Panc1 (cell line): Measurements from ENCODE around the gene ANTXR1. TPM values are rescaled to one million over a fixed set of nuclear protein-coding genes. Genes with fewer than 3 reads are reported as not detected.

Experiments used
- ATAC-seq: fragments of 200-7000 bp; cut with Tn5 transposase; 2 replicates; pipeline ENCODE4 v1.9.1; 2020; ENCODE audit warnings: mild to moderate bottlenecking, moderate library complexity
- BruUV-seq: library from RNA; stranded (reverse); fragments of 400-500 nt; replicated peaks from 2 replicates; lab custom pipeline; 2021; lab: Mats Ljungman, UMichigan
- CTCF ChIA-PET: fragments of 300-600 bp; sonication (Branson Sonifier 250); formaldehyde crosslinking; loops from one replicate; lab custom pipeline; 2022; ENCODE audit warnings: antibody characterized with exemption; lab: Charles Lee
- POLR2A ChIA-PET: fragments of 300-600 bp; sonication (Branson Sonifier 250); formaldehyde crosslinking; loops from one replicate; lab custom pipeline; 2022; ENCODE audit warnings: antibody characterized with exemption; lab: Charles Lee
- DNase-seq: peaks from one replicate; pipeline ENCODE4 v3.0.0-alpha.2; 2010; ENCODE audit warnings: low read depth, low spot score
- H3K27ac ChIP-seq: 2 replicates; pipeline ENCODE4 v1.5.1; 2011; ENCODE audit warnings: mild to moderate bottlenecking, low read length, inconsistent platforms
- H3K27me3 ChIP-seq: fragments of 200-500 bp; sonication (Bioruptor generic); 2 replicates; pipeline ENCODE4 v1.6.0; 2014; ENCODE audit warnings: low read length, inconsistent platforms; ENCODE audit not compliant: control insufficient read depth, insufficient read depth
- H3K36me3 ChIP-seq: fragments of 200-500 bp; sonication (Bioruptor generic); 2 replicates; pipeline ENCODE4 v1.5.1; 2014; ENCODE audit warnings: inconsistent platforms, mild to moderate bottlenecking, low read length, moderate library complexity; ENCODE audit not compliant: control insufficient read depth, insufficient read depth
- H3K4me1 ChIP-seq: 2 replicates; pipeline ENCODE4 v1.5.1; 2011; ENCODE audit warnings: inconsistent platforms, mild to moderate bottlenecking, low read length, moderate library complexity; ENCODE audit not compliant: control insufficient read depth, insufficient read depth
- H3K4me3 ChIP-seq, 2 experiments: 2 replicates each; pipeline ENCODE4 v1.5.1; 2011 to 2012; ENCODE audit warnings: low read depth in 2 of 2, low read length in 2 of 2, mild to moderate bottlenecking in 2 of 2, inconsistent platforms in 1 of 2, moderate library complexity in 1 of 2
- H3K9me3 ChIP-seq: fragments of 200-500 bp; sonication (Bioruptor generic); 2 replicates; pipeline ENCODE4 v1.5.1; 2014; ENCODE audit warnings: low read depth, mild to moderate bottlenecking, inconsistent platforms, low read length, moderate library complexity; ENCODE audit not compliant: control insufficient read depth, insufficient read depth
- POLR2AphosphoS5 ChIP-seq: IDR thresholded peaks from 2 replicates; pipeline ENCODE4 v1.6.1; 2012; ENCODE audit warnings: mild to moderate bottlenecking, low read depth, low read length, moderate library complexity
- SIN3A ChIP-seq: IDR thresholded peaks from 2 replicates; pipeline ENCODE4 v1.6.1; 2012; ENCODE audit warnings: low read depth, mild to moderate bottlenecking, low read length, moderate library complexity, borderline replicate concordance; ENCODE audit not compliant: insufficient read depth
- TCF7L2 ChIP-seq: IDR thresholded peaks from 2 replicates; pipeline ENCODE4 v1.6.1; 2011; ENCODE audit warnings: mild to moderate bottlenecking, low read depth, low read length, inconsistent platforms
- in situ Hi-C: cut with HindIII; loops from 2 replicates; pipeline ENCODE4 v1.10.0; 2016; ENCODE audit warnings: low sequenced_read_pairs, low pct_unique_long_range_greater_than_20kb
- intact Hi-C: fragments of 100-400 bp; cut with micrococcal nuclease; formaldehyde crosslinking; loops from one replicate; pipeline ENCODE4 v1.10.0; 2022; ENCODE audit not compliant: unreplicated experiment
- total RNA-seq: library from RNA; stranded (reverse); gene quantifications from one replicate; pipeline ENCODE4 v1.2.1, GENCODE V29; 2021; ENCODE audit not compliant: unreplicated experiment
- TF ChIP-seq, protein P1 (sequence below): fragments of 450-650 bp; IDR thresholded peaks from 2 replicates; pipeline ENCODE4 v1.5.1; 2017; ENCODE audit warnings: mild to moderate bottlenecking
- TF ChIP-seq, protein P2 (sequence below), 2 experiments: IDR thresholded peaks; 2 replicates each; pipeline ENCODE4 v1.6.1; 2011 to 2012; ENCODE audit warnings: low read depth in 2 of 2, control low read depth in 1 of 2, low read length in 1 of 2, mild to moderate bottlenecking in 1 of 2, moderate library complexity in 1 of 2; ENCODE audit not compliant: insufficient read depth in 1 of 2

The ANTXR1 gene
- total RNA-seq, 1 experiment from 2014 or later, result 132 TPM

DNA sequence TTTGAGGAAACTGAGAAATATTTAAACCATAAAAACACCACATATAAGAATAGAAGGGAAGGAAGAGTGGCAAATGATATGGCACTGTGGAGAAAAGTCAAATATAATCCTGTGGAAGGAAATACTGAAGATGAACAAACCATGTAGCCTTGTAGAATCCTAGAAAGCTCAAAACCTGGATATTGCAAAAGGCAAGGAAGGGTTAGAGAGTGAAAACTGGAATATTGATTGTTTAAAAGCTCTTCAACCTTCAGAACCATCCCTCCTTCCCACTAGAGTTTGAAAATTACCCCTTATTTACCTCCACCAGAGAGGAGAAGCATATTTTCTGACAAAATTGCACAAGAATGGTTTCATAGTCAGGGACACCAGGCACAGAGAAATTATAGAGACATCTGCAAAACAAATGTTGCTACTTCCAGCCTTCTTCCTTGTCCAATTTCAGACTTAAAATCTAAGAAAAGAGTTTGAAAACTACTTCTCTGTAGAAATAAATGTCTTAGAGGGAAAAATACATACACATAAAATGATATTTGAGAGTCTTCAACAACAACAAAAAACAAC, 48.0 kb downstream of the ANTXR1 start:
- ATAC-seq (no peak), DNase-seq (no peak)
- TF ChIP-seq POLR2AphosphoS5 (no peak), SIN3A (no peak), TCF7L2 (no peak)
- TF ChIP-seq, protein P1, sequence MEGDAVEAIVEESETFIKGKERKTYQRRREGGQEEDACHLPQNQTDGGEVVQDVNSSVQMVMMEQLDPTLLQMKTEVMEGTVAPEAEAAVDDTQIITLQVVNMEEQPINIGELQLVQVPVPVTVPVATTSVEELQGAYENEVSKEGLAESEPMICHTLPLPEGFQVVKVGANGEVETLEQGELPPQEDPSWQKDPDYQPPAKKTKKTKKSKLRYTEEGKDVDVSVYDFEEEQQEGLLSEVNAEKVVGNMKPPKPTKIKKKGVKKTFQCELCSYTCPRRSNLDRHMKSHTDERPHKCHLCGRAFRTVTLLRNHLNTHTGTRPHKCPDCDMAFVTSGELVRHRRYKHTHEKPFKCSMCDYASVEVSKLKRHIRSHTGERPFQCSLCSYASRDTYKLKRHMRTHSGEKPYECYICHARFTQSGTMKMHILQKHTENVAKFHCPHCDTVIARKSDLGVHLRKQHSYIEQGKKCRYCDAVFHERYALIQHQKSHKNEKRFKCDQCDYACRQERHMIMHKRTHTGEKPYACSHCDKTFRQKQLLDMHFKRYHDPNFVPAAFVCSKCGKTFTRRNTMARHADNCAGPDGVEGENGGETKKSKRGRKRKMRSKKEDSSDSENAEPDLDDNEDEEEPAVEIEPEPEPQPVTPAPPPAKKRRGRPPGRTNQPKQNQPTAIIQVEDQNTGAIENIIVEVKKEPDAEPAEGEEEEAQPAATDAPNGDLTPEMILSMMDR, result no peak
- TF ChIP-seq, protein P2, sequence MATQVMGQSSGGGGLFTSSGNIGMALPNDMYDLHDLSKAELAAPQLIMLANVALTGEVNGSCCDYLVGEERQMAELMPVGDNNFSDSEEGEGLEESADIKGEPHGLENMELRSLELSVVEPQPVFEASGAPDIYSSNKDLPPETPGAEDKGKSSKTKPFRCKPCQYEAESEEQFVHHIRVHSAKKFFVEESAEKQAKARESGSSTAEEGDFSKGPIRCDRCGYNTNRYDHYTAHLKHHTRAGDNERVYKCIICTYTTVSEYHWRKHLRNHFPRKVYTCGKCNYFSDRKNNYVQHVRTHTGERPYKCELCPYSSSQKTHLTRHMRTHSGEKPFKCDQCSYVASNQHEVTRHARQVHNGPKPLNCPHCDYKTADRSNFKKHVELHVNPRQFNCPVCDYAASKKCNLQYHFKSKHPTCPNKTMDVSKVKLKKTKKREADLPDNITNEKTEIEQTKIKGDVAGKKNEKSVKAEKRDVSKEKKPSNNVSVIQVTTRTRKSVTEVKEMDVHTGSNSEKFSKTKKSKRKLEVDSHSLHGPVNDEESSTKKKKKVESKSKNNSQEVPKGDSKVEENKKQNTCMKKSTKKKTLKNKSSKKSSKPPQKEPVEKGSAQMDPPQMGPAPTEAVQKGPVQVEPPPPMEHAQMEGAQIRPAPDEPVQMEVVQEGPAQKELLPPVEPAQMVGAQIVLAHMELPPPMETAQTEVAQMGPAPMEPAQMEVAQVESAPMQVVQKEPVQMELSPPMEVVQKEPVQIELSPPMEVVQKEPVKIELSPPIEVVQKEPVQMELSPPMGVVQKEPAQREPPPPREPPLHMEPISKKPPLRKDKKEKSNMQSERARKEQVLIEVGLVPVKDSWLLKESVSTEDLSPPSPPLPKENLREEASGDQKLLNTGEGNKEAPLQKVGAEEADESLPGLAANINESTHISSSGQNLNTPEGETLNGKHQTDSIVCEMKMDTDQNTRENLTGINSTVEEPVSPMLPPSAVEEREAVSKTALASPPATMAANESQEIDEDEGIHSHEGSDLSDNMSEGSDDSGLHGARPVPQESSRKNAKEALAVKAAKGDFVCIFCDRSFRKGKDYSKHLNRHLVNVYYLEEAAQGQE (IDR thresholded peaks at IDR 0.05; ENCODE audit: insufficient read depth in 1 of 2, low read depth in 2 of 2, low read length in 1 of 2), result no peak
- CTCF ChIA-PET, result no interaction called here
- in situ Hi-C loops, result no loop called here
- POLR2A ChIA-PET, result interaction anchor here (0.6 to 0.8 kb wide), 2 partner anchors 15 to 21 kb away, joined by 4 to 6 read pairs; no protein-coding TSS in a partner anchor
- Histone ChIP-seq H3K4me1 (peaks cover 15% of the 10 kb centered on the region), H3K27me3 (no peaks in the 10 kb centered on the region), H3K4me3 (no peak overlapping the region), H3K9me3 (peaks cover 13% of the 10 kb centered on the region), H3K27ac (0 out of 2 replicates have a peak overlapping the region, but pooled peaks have one; percentile 19), H3K36me3 (no peaks in the 10 kb centered on the region; the same call in 1 of the 2 replicates)
- BruUV-seq, result no TSS peak
- intact Hi-C loops, result no loop called here

DNA sequence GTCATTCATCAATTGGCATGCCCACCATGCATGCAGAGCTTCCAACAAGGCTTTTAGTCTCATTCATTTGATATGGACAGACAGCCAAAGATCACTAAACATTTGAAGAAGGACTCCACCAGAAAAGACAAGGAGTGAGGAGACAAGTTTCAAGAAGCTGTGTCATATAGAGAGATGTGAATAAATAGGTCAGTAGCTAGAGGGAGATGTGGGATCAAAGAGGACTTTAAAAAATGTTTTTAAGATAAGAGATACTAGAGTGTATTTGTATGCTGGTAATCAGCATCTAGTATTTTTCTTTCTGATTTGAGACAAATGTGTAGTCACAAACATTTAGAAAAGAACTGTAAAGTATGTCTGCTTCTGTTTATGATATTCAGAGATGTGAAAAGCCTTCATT, 48.5 kb downstream of the ANTXR1 start:
- Histone ChIP-seq H3K36me3 (no peaks in the 10 kb centered on the region; the same call in 1 of the 2 replicates), H3K9me3 (peaks cover 13% of the 10 kb centered on the region), H3K27me3 (no peaks in the 10 kb centered on the region), H3K4me1 (peaks cover 15% of the 10 kb centered on the region), H3K27ac (peak overlapping the region; percentile 30; the same call in 1 of the 2 replicates), H3K4me3 (no peak overlapping the region)
- TF ChIP-seq, protein P2 (IDR thresholded peaks at IDR 0.05; ENCODE audit: insufficient read depth in 1 of 2, low read depth in 2 of 2, low read length in 1 of 2), result no peak
- no peak for TF ChIP-seq SIN3A
- TF ChIP-seq, protein P1, result no peak
- no peak for TF ChIP-seq TCF7L2
- no peak for TF ChIP-seq POLR2AphosphoS5
- intact Hi-C loops, result no loop called here
- ATAC-seq (no peak), DNase-seq (no peak)
- in situ Hi-C loops, result no loop called here
- no TSS peak for BruUV-seq
- ChIA-PET CTCF (no interaction called here), POLR2A (interaction anchor here (0.6 to 0.8 kb wide), 2 partner anchors 15 to 21 kb away, joined by 4 to 6 read pairs; no protein-coding TSS in a partner anchor)
